HepG2 (cell line): Measurements from ENCODE around the gene KCNQ2. TPM values are rescaled to one million over a fixed set of nuclear protein-coding genes. Genes with fewer than 3 reads are reported as not detected.

Source experiments
- ATAC-seq: fragments of 200-7000 bp; cut with Tn5 transposase; 3 replicates; pipeline ENCODE4 v1.9.1; 2020; ENCODE audit warnings: mild to moderate bottlenecking, moderate library complexity
- BruUV-seq: library from RNA; stranded (reverse); fragments of 400-500 nt; replicated peaks from 2 replicates; lab custom pipeline; 2021; lab: Mats Ljungman, UMichigan
- CTCF ChIA-PET: fragments of 300-600 bp; formaldehyde crosslinking; extraction: SDS; loops from one replicate; lab custom pipeline; 2021; ENCODE audit warnings: low total read pairs, inconsistent platforms, low intra/inter-chr PET ratio; lab: Yijun Ruan, JAX
- POLR2A ChIA-PET: fragments of 350-600 bp; sonication (Branson Sonifier 250); formaldehyde crosslinking; loops from one replicate; lab custom pipeline; 2020; ENCODE audit warnings: antibody characterized with exemption, inconsistent platforms; lab: Yijun Ruan, JAX
- DNase-seq: peaks from one replicate; pipeline ENCODE4 v3.0.0-alpha.2; 2015; ENCODE audit warnings: low spot score
- FAIRE-seq: peaks from 3 replicates; lab custom pipeline; 2011; peaks lifted over from hg19 to GRCh38; lab: Jason Lieb, UNC
- H2AFZ ChIP-seq: one replicate; pipeline ENCODE4 v1.6.1; 2011; ENCODE audit warnings: low read length, inconsistent platforms
- H3K27ac ChIP-seq: fragments of 300-600 bp; 3 replicates; pipeline ENCODE4 v1.8.0; 2011; ENCODE audit warnings: mixed run types, mild to moderate bottlenecking, mixed read lengths, low read length, inconsistent platforms; ENCODE audit not compliant: insufficient read depth; ENCODE audit errors: extremely low read length
- H3K27me3 ChIP-seq, 2 experiments: fragments of 200-600 bp in 1 of 2; 2 replicates in 1 of 2; 3 replicates in 1 of 2; pipeline versions ENCODE4 v1.6.0 to v1.8.0; 2011; ENCODE audit warnings: low read length in 2 of 2, mild to moderate bottlenecking in 2 of 2, moderate library complexity in 2 of 2, inconsistent platforms in 1 of 2; ENCODE audit not compliant: insufficient read depth in 2 of 2, control insufficient read depth in 1 of 2
- H3K36me3 ChIP-seq, 2 experiments: fragments of 200-600 bp in 1 of 2; replicated peaks in 1 of 2; 2 replicates in 1 of 2; 3 replicates in 1 of 2; pipeline versions ENCODE4 v1.5.1 to v1.8.0; 2011; ENCODE audit warnings: low read length in 2 of 2, inconsistent platforms in 1 of 2; ENCODE audit not compliant: insufficient read depth in 2 of 2, control insufficient read depth in 1 of 2
- H3K4me1 ChIP-seq: 2 replicates; pipeline ENCODE4 v1.5.1; 2012; ENCODE audit warnings: low read length, inconsistent platforms; ENCODE audit not compliant: insufficient read depth
- H3K4me2 ChIP-seq: 2 replicates; pipeline ENCODE4 v1.6.0; 2011; ENCODE audit warnings: low read depth, low read length, inconsistent platforms
- H3K4me3 ChIP-seq, 3 experiments: fragments of 200-600 bp in 1 of 3; sonication (generic), shearing (Covaris generic) in 1 of 3; replicated peaks in 1 of 3; 2 replicates each; pipeline ENCODE4 v1.5.1; 2011 to 2016; ENCODE audit warnings: low read length in 3 of 3, inconsistent platforms in 2 of 3, low read depth in 2 of 3, mild to moderate bottlenecking in 2 of 3, control low read depth in 1 of 3, mixed read lengths in 1 of 3; ENCODE audit not compliant: insufficient read depth in 1 of 3
- H3K79me2 ChIP-seq: one replicate; pipeline ENCODE4 v1.6.1; 2011; ENCODE audit warnings: low read length, inconsistent platforms; ENCODE audit not compliant: insufficient read depth
- H3K9ac ChIP-seq: 2 replicates; pipeline ENCODE4 v1.6.0; 2011; ENCODE audit warnings: mild to moderate bottlenecking, low read depth, low read length, inconsistent platforms; ENCODE audit not compliant: insufficient read depth
- H3K9me3 ChIP-seq: 2 replicates; pipeline ENCODE4 v1.5.1; 2012; ENCODE audit warnings: mild to moderate bottlenecking, low read length
- H4K20me1 ChIP-seq: 2 replicates; pipeline ENCODE4 v1.6.0; 2011; ENCODE audit warnings: inconsistent platforms, mild to moderate bottlenecking, low read length, moderate library complexity; ENCODE audit not compliant: insufficient read depth
- ELF3 ChIP-seq: IDR thresholded peaks from 2 replicates; pipeline ENCODE4 v1.6.1; 2016; ENCODE audit warnings: missing genetic modification reagents, missing compliant biosample characterization
- ETV5 ChIP-seq: IDR thresholded peaks from 2 replicates; pipeline ENCODE4 v1.6.1; 2018; ENCODE audit warnings: missing biosample characterization, missing genetic modification reagents, inconsistent platforms, borderline replicate concordance
- GPN1 ChIP-seq: sonication (generic); formaldehyde crosslinking; IDR thresholded peaks from 2 replicates; pipeline ENCODE4 v1.5.1; 2020; ENCODE audit warnings: missing genetic modification reagents, borderline replicate concordance
- NFKB2 ChIP-seq: sonication (generic); formaldehyde crosslinking; IDR thresholded peaks from 2 replicates; pipeline ENCODE4 v1.4.0; 2020; ENCODE audit warnings: missing genetic modification reagents, borderline replicate concordance
- NR3C1 ChIP-seq: sonication (generic); formaldehyde crosslinking; IDR thresholded peaks from 2 replicates; pipeline ENCODE4 v1.4.0; 2020; ENCODE audit warnings: missing genetic modification reagents
- SP4 ChIP-seq: sonication (generic); formaldehyde crosslinking; IDR thresholded peaks from 2 replicates; pipeline ENCODE4 v1.8.1; 2023; ENCODE audit warnings: mild to moderate bottlenecking, missing genetic modification reagents
- SRSF9 ChIP-seq: fragments of 200-400 bp; formaldehyde crosslinking; IDR thresholded peaks from 2 replicates; pipeline ENCODE4 v1.6.1; 2018; ENCODE audit warnings: borderline replicate concordance, mild to moderate bottlenecking, low read depth, low read length; ENCODE audit not compliant: insufficient read depth, poor library complexity, severe bottlenecking
- ZNF225 ChIP-seq: sonication (generic); formaldehyde crosslinking; IDR thresholded peaks from 2 replicates; pipeline ENCODE4 v1.4.0; 2020; ENCODE audit warnings: mild to moderate bottlenecking, missing genetic modification reagents
- ZNF251 ChIP-seq: sonication (generic); formaldehyde crosslinking; IDR thresholded peaks from 2 replicates; pipeline ENCODE4 v1.9.0; 2021; ENCODE audit warnings: mild to moderate bottlenecking, missing genetic modification reagents
- ZNF256 ChIP-seq: sonication (generic); formaldehyde crosslinking; conservative IDR thresholded peaks from 2 replicates; pipeline ENCODE4 v1.4.0; 2020; ENCODE audit warnings: missing genetic modification reagents
- ZNF543 ChIP-seq: sonication (generic); formaldehyde crosslinking; IDR thresholded peaks from 2 replicates; pipeline ENCODE4 v1.4.0; 2020; ENCODE audit warnings: mild to moderate bottlenecking, missing genetic modification reagents
- WGBS: methylation state at CpG from one replicate; pipeline ENCODE4 v1.1.6; 2017; ENCODE audit warnings: low lambda C conversion rate; 5-methylcytosine and 5-hydroxymethylcytosine counted together
- in situ Hi-C: cut with HindIII; loops from 2 replicates; pipeline ENCODE4 v1.10.0; 2017; ENCODE audit warnings: low pct_unique_long_range_greater_than_20kb; ENCODE audit not compliant: extremely low pct_ligation_motif_present
- intact Hi-C: fragments of 100-400 bp; cut with micrococcal nuclease; formaldehyde crosslinking; loops from one replicate; pipeline ENCODE4 v1.10.0; 2022; ENCODE audit not compliant: unreplicated experiment
- polyA plus RNA-seq, 8 experiments: library from polyadenylated mRNA; depleted of rRNA in 3 of 8; stranded (reverse) in 7 of 8; unstranded in 1 of 8; fragments of >200 nt; fragmentation: Illumina TruSeq in 4 of 8; extraction: Trizol in 4 of 8; gene quantifications; 2 replicates each; pipeline versions ENCODE4 v1.2.1 to v1.2.3, GENCODE V29; 2011 to 2016; ENCODE audit warnings: low read depth in 4 of 8, missing spikeins in 1 of 8, mixed read lengths in 1 of 8; ENCODE audit not compliant: insufficient read depth in 1 of 8
- total RNA-seq, 5 experiments: library from RNA; depleted of rRNA; stranded (reverse); fragments of >200 nt; fragmentation: Illumina TruSeq; extraction: Trizol; gene quantifications; 2 replicates each; pipeline ENCODE4 v1.2.3, GENCODE V29; 2016; ENCODE audit warnings: low read depth in 1 of 5
- TF ChIP-seq, protein P1 (sequence below): sonication (generic); formaldehyde crosslinking; IDR thresholded peaks from 2 replicates; pipeline ENCODE4 v1.5.0; 2020; ENCODE audit warnings: mild to moderate bottlenecking, low read depth, missing genetic modification reagents, borderline replicate concordance

KCNQ2 gene
- total and polyA plus RNA-seq, 2 of the 13 experiments (the other 11 are each of a cell fraction or from before 2014, with no cell fraction given): not detected

- 36% methylated on average over 15 of the region's 15 CpGs for whole genome bisulfite sequencing
- ChIA-PET CTCF (no interaction called here), POLR2A (no interaction called here)
- DNase-seq (no peak), ATAC-seq (no peak), FAIRE-seq (no peak)
- Histone ChIP-seq H3K27ac (no peak overlapping the region), H3K9me3 (peaks cover 14% of the 10 kb centered on the region; the same call in 1 of the 2 replicates), H3K9ac (no peak overlapping the region), H3K27me3 (peaks cover 12 to 37% of the 10 kb centered on the region in 2 experiments; a peak in 4 of 5 replicates), H2AFZ (no peak overlapping the region), H4K20me1 (no peaks in the 10 kb centered on the region), H3K4me1 (no peaks in the 10 kb centered on the region), H3K4me3 (no peak overlapping the region), H3K36me3 (no peaks in the 10 kb centered on the region), H3K79me2 (no peaks in the 10 kb centered on the region), H3K4me2 (no peak overlapping the region)
- intact Hi-C loops (no loop called here), in situ Hi-C loops (no loop called here)
- no TSS peak for BruUV-seq
- TF ChIP-seq ELF3 (CRISPR knock-in tag) (no peak), NR3C1 (no peak), ZNF251 (CRISPR knock-in tag) (no peak), SRSF9 (no peak), SP4 (CRISPR knock-in tag) (no peak), ETV5 (CRISPR knock-in tag) (no peak), GPN1 (CRISPR knock-in tag) (no peak), NFKB2 (CRISPR knock-in tag) (no peak), ZNF225 (CRISPR knock-in tag) (no peak), ZNF543 (CRISPR knock-in tag) (no peak), ZNF256 (CRISPR knock-in tag) (no peak)
- TF ChIP-seq, protein P1, sequence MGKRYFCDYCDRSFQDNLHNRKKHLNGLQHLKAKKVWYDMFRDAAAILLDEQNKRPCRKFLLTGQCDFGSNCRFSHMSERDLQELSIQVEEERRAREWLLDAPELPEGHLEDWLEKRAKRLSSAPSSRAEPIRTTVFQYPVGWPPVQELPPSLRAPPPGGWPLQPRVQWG: no peak
Observed at GRCh38 chr20:63445075-63445734, 27.2 kb downstream of the KCNQ2 start.
